WTC11 (cell line): ENCODE measurements around the gene PDIA6. TPM values are rescaled to one million over a fixed set of nuclear protein-coding genes. Genes with fewer than 3 reads are reported as not detected.

Experiments used
- ATAC-seq: fragments of 200-7000 bp; cut with Tn5 transposase; 2 replicates; pipeline ENCODE4 v1.10.0; 2021; ENCODE audit warnings: mild to moderate bottlenecking, moderate library complexity
- CTCF ChIA-PET: fragments of 300-600 bp; sonication (Branson Sonifier 250); formaldehyde crosslinking; loops from one replicate; lab custom pipeline; 2021; ENCODE audit warnings: antibody characterized with exemption; lab: Charles Lee
- POLR2A ChIA-PET: fragments of 350-600 bp; sonication (Branson Sonifier 250); formaldehyde crosslinking; loops from one replicate; lab custom pipeline; 2021; ENCODE audit warnings: antibody characterized with exemption; lab: Charles Lee
- DNase-seq: peaks from one replicate; pipeline ENCODE4 v3.0.0; 2021; ENCODE audit warnings: low spot score
- H3K27ac Mint-ChIP-seq: 2 replicates; pipeline ENCODE4 v1.8.0; 2021; ENCODE audit warnings: mixed read lengths
- H3K27me3 Mint-ChIP-seq: 2 replicates; pipeline ENCODE4 v1.8.0; 2021; ENCODE audit warnings: low read depth, mild to moderate bottlenecking, moderate library complexity, mixed read lengths
- H3K36me3 Mint-ChIP-seq: 2 replicates; pipeline ENCODE4 v1.8.0; 2021; ENCODE audit warnings: mixed read lengths
- H3K4me1 Mint-ChIP-seq: 2 replicates; pipeline ENCODE4 v1.8.0; 2022; ENCODE audit warnings: mixed read lengths
- H3K4me3 Mint-ChIP-seq: 2 replicates; pipeline ENCODE4 v1.8.0; 2021; ENCODE audit warnings: mild to moderate bottlenecking, moderate library complexity, mixed read lengths
- H3K9me3 Mint-ChIP-seq: 2 replicates; pipeline ENCODE4 v1.8.0; 2021; ENCODE audit warnings: mixed read lengths
- AFF4 ChIP-seq: sonication (generic); formaldehyde crosslinking; IDR thresholded peaks from 2 replicates; pipeline ENCODE4 v1.8.1; 2023; ENCODE audit warnings: mild to moderate bottlenecking, missing genetic modification reagents, borderline replicate concordance
- CDX4 ChIP-seq: fragments of 250-450 bp; sonication (Bioruptor Pico); IDR thresholded peaks from 2 replicates; pipeline ENCODE4 v1.9.0; 2021; ENCODE audit warnings: moderate library complexity, mild to moderate bottlenecking, inconsistent platforms, borderline replicate concordance
- E2F1 ChIP-seq: sonication (generic); formaldehyde crosslinking; IDR thresholded peaks from 2 replicates; pipeline ENCODE4 v1.8.0; 2022; ENCODE audit warnings: mild to moderate bottlenecking, missing genetic modification reagents
- ETV6 ChIP-seq: sonication (generic); formaldehyde crosslinking; IDR thresholded peaks from 2 replicates; pipeline ENCODE4 v1.8.1; 2022; ENCODE audit warnings: mild to moderate bottlenecking, missing genetic modification reagents
- FOXJ3 ChIP-seq: sonication (generic); formaldehyde crosslinking; IDR thresholded peaks from 2 replicates; pipeline ENCODE4 v1.9.0; 2021; ENCODE audit warnings: missing genetic modification reagents, mild to moderate bottlenecking, borderline replicate concordance
- MAX ChIP-seq: sonication (generic); formaldehyde crosslinking; IDR thresholded peaks from 2 replicates; pipeline ENCODE4 v1.8.0; 2022; ENCODE audit warnings: mild to moderate bottlenecking, missing genetic modification reagents
- MXD4 ChIP-seq: fragments of 250-450 bp; sonication (Bioruptor Pico); IDR thresholded peaks from 2 replicates; pipeline ENCODE4 v1.8.0; 2021; ENCODE audit warnings: mild to moderate bottlenecking, moderate library complexity, borderline replicate concordance
- NFE2L1 ChIP-seq: sonication (generic); formaldehyde crosslinking; IDR thresholded peaks from 2 replicates; pipeline ENCODE4 v1.8.1; 2023; ENCODE audit warnings: missing genetic modification reagents
- NR1H2 ChIP-seq: sonication (generic); formaldehyde crosslinking; IDR thresholded peaks from 2 replicates; pipeline ENCODE4 v1.9.0; 2021; ENCODE audit warnings: mild to moderate bottlenecking, moderate library complexity, missing genetic modification reagents
- PRDM15 ChIP-seq: sonication (generic); formaldehyde crosslinking; IDR thresholded peaks from 2 replicates; pipeline ENCODE4 v1.8.0; 2022; ENCODE audit warnings: missing genetic modification reagents
- PRRX2 ChIP-seq: fragments of 250-450 bp; sonication (Bioruptor Pico); IDR thresholded peaks from 2 replicates; pipeline ENCODE4 v1.8.0; 2021; ENCODE audit warnings: mild to moderate bottlenecking
- RELA ChIP-seq: sonication (generic); formaldehyde crosslinking; IDR thresholded peaks from 2 replicates; pipeline ENCODE4 v1.8.1; 2022; ENCODE audit warnings: missing genetic modification reagents, mild to moderate bottlenecking, borderline replicate concordance
- STAT6 ChIP-seq: sonication (generic); formaldehyde crosslinking; conservative IDR thresholded peaks from 2 replicates; pipeline ENCODE4 v1.8.1; 2023; ENCODE audit warnings: mild to moderate bottlenecking, low read depth, missing genetic modification reagents, moderate library complexity
- ZBTB21 ChIP-seq: sonication (generic); formaldehyde crosslinking; IDR thresholded peaks from 2 replicates; pipeline ENCODE4 v1.8.1; 2023; ENCODE audit warnings: mild to moderate bottlenecking, missing genetic modification reagents, borderline replicate concordance
- ZNF396 ChIP-seq: fragments of 250-450 bp; sonication (Bioruptor Pico); IDR thresholded peaks from 2 replicates; pipeline ENCODE4 v1.8.0; 2021; ENCODE audit warnings: mild to moderate bottlenecking, moderate library complexity, borderline replicate concordance
- ZNF423 ChIP-seq: fragments of 250-450 bp; sonication (Bioruptor Pico); IDR thresholded peaks from 2 replicates; pipeline ENCODE4 v2.1.2; 2022; ENCODE audit warnings: mild to moderate bottlenecking, moderate library complexity
- ZNF532 ChIP-seq: fragments of 250-450 bp; sonication (Bioruptor Pico); IDR thresholded peaks from 2 replicates; pipeline ENCODE4 v1.9.0; 2021; ENCODE audit warnings: mild to moderate bottlenecking, borderline replicate concordance
- ZNF671 ChIP-seq: fragments of 250-450 bp; sonication (Bioruptor Pico); IDR thresholded peaks from 2 replicates; pipeline ENCODE4 v1.8.0; 2021; ENCODE audit warnings: mild to moderate bottlenecking
- ZSCAN18 ChIP-seq: fragments of 250-450 bp; sonication (Bioruptor Pico); IDR thresholded peaks from 2 replicates; pipeline ENCODE4 v2.1.2; 2022; ENCODE audit warnings: mild to moderate bottlenecking, moderate library complexity
- total RNA-seq: library from RNA; stranded (reverse); gene quantifications from 3 replicates; pipeline ENCODE4 v1.2.3, GENCODE V29; 2021

PDIA6 gene
- total RNA-seq, 1 experiment from 2014 or later, result 331 TPM

GRCh38 chr2:10765914-10766313 is 46.7 kb downstream of the PDIA6 start:
- POLR2A ChIA-PET, result no interaction called here
- Mint-ChIP-seq H3K4me3 (no peak overlapping the region), H3K27me3 (no peaks in the 10 kb centered on the region; the same call in 1 of the 2 replicates), H3K36me3 (no peaks in the 10 kb centered on the region), H3K9me3 (no peaks in the 10 kb centered on the region), H3K4me1 (no peaks in the 10 kb centered on the region), H3K27ac (no peak overlapping the region)
- CTCF ChIA-PET, result no interaction called here
- ATAC-seq (no peak), DNase-seq (no peak)
- TF ChIP-seq ZNF423 (no peak), ETV6 (no peak), PRDM15 (CRISPR knock-in tag) (no peak), ZNF532 (CRISPR knock-in tag) (no peak), FOXJ3 (no peak), RELA (no peak), ZBTB21 (CRISPR knock-in tag) (no peak), NR1H2 (no peak), ZNF396 (CRISPR knock-in tag) (no peak), NFE2L1 (CRISPR knock-in tag) (no peak), AFF4 (CRISPR knock-in tag) (no peak), ZSCAN18 (CRISPR knock-in tag) (no peak), PRRX2 (CRISPR knock-in tag) (no peak), CDX4 (CRISPR knock-in tag) (no peak), MAX (no peak), E2F1 (CRISPR knock-in tag) (no peak), STAT6 (no peak), ZNF671 (CRISPR knock-in tag) (no peak), MXD4 (CRISPR knock-in tag) (no peak)
